WTC11 (cell line): Measurements from ENCODE around the gene SPAG5. TPM values are rescaled to one million over a fixed set of nuclear protein-coding genes. Genes with fewer than 3 reads are reported as not detected.
"Not testable (repeated sequence)": the region's sequence is repeated elsewhere in the genome, so short reads cannot be mapped to it uniquely, and the experiment has no call there.

Experiments used
- ATAC-seq: fragments of 200-7000 bp; cut with Tn5 transposase; 2 replicates; pipeline ENCODE4 v1.10.0; 2021; ENCODE audit warnings: mild to moderate bottlenecking, moderate library complexity
- CTCF ChIA-PET: fragments of 300-600 bp; sonication (Branson Sonifier 250); formaldehyde crosslinking; loops from one replicate; lab custom pipeline; 2021; ENCODE audit warnings: antibody characterized with exemption; lab: Charles Lee
- POLR2A ChIA-PET: fragments of 350-600 bp; sonication (Branson Sonifier 250); formaldehyde crosslinking; loops from one replicate; lab custom pipeline; 2021; ENCODE audit warnings: antibody characterized with exemption; lab: Charles Lee
- DNase-seq: peaks from one replicate; pipeline ENCODE4 v3.0.0; 2021; ENCODE audit warnings: low spot score
- H3K27ac Mint-ChIP-seq: 2 replicates; pipeline ENCODE4 v1.8.0; 2021; ENCODE audit warnings: mixed read lengths
- H3K27me3 Mint-ChIP-seq: 2 replicates; pipeline ENCODE4 v1.8.0; 2021; ENCODE audit warnings: low read depth, mild to moderate bottlenecking, moderate library complexity, mixed read lengths
- H3K36me3 Mint-ChIP-seq: 2 replicates; pipeline ENCODE4 v1.8.0; 2021; ENCODE audit warnings: mixed read lengths
- H3K4me1 Mint-ChIP-seq: 2 replicates; pipeline ENCODE4 v1.8.0; 2022; ENCODE audit warnings: mixed read lengths
- H3K4me3 Mint-ChIP-seq: 2 replicates; pipeline ENCODE4 v1.8.0; 2021; ENCODE audit warnings: mild to moderate bottlenecking, moderate library complexity, mixed read lengths
- H3K9me3 Mint-ChIP-seq: 2 replicates; pipeline ENCODE4 v1.8.0; 2021; ENCODE audit warnings: mixed read lengths
- ETV6 ChIP-seq: sonication (generic); formaldehyde crosslinking; IDR thresholded peaks from 2 replicates; pipeline ENCODE4 v1.8.1; 2022; ENCODE audit warnings: mild to moderate bottlenecking, missing genetic modification reagents
- HMGA2 ChIP-seq: fragments of 250-450 bp; sonication (Bioruptor Pico); IDR thresholded peaks from 2 replicates; pipeline ENCODE4 v1.4.0; 2021; ENCODE audit warnings: mild to moderate bottlenecking, moderate library complexity
- KAT7 ChIP-seq: sonication (generic); formaldehyde crosslinking; IDR thresholded peaks from 2 replicates; pipeline ENCODE4 v1.8.1; 2023; ENCODE audit warnings: missing genetic modification reagents, mild to moderate bottlenecking, borderline replicate concordance
- RORB ChIP-seq: fragments of 250-450 bp; sonication (Bioruptor Pico); IDR thresholded peaks from 2 replicates; pipeline ENCODE4 v1.9.0; 2021; ENCODE audit warnings: mild to moderate bottlenecking
- ZNF121 ChIP-seq: sonication (generic); formaldehyde crosslinking; IDR thresholded peaks from 2 replicates; pipeline ENCODE4 v1.8.0; 2023; ENCODE audit warnings: missing genetic modification reagents
- ZNF232 ChIP-seq: sonication (generic); formaldehyde crosslinking; IDR thresholded peaks from 2 replicates; pipeline ENCODE4 v1.8.0; 2022; ENCODE audit warnings: mild to moderate bottlenecking, missing genetic modification reagents
- ZNF416 ChIP-seq: fragments of 250-450 bp; sonication (Bioruptor Pico); IDR thresholded peaks from 2 replicates; pipeline ENCODE4 v1.9.0; 2021; ENCODE audit warnings: mild to moderate bottlenecking, inconsistent platforms
- ZNF423 ChIP-seq: fragments of 250-450 bp; sonication (Bioruptor Pico); IDR thresholded peaks from 2 replicates; pipeline ENCODE4 v2.1.2; 2022; ENCODE audit warnings: mild to moderate bottlenecking, moderate library complexity
- ZNF671 ChIP-seq: fragments of 250-450 bp; sonication (Bioruptor Pico); IDR thresholded peaks from 2 replicates; pipeline ENCODE4 v1.8.0; 2021; ENCODE audit warnings: mild to moderate bottlenecking
- total RNA-seq: library from RNA; stranded (reverse); gene quantifications from 3 replicates; pipeline ENCODE4 v1.2.3, GENCODE V29; 2021
- TF ChIP-seq, protein P1 (sequence below): sonication (generic); formaldehyde crosslinking; IDR thresholded peaks from 2 replicates; pipeline ENCODE4 v1.8.0; 2023; ENCODE audit warnings: missing genetic modification reagents, mild to moderate bottlenecking, borderline replicate concordance
- TF ChIP-seq, protein P2 (sequence below): sonication (generic); formaldehyde crosslinking; IDR thresholded peaks from 2 replicates; pipeline ENCODE4 v1.8.1; 2023; ENCODE audit warnings: mild to moderate bottlenecking, moderate library complexity, missing genetic modification reagents
- TF ChIP-seq, protein P3 (sequence below): sonication (generic); formaldehyde crosslinking; IDR thresholded peaks from 2 replicates; pipeline ENCODE4 v1.8.1; 2022; ENCODE audit warnings: mild to moderate bottlenecking, missing genetic modification reagents, moderate library complexity, borderline replicate concordance
- TF ChIP-seq, protein P4 (sequence below): sonication (generic); formaldehyde crosslinking; IDR thresholded peaks from 2 replicates; pipeline ENCODE4 v1.8.1; 2022; ENCODE audit warnings: mild to moderate bottlenecking, moderate library complexity, missing genetic modification reagents
- TF ChIP-seq, protein P5 (sequence below): sonication (generic); formaldehyde crosslinking; IDR thresholded peaks from 2 replicates; pipeline ENCODE4 v1.8.0; 2022; ENCODE audit warnings: mild to moderate bottlenecking, missing genetic modification reagents
- TF ChIP-seq, protein P6 (sequence below): fragments of 250-450 bp; sonication (Bioruptor Pico); IDR thresholded peaks from 2 replicates; pipeline ENCODE4 v1.9.0; 2021; ENCODE audit warnings: mild to moderate bottlenecking

Gene SPAG5
- total RNA-seq, 1 experiment from 2014 or later: 146 TPM

DNA sequence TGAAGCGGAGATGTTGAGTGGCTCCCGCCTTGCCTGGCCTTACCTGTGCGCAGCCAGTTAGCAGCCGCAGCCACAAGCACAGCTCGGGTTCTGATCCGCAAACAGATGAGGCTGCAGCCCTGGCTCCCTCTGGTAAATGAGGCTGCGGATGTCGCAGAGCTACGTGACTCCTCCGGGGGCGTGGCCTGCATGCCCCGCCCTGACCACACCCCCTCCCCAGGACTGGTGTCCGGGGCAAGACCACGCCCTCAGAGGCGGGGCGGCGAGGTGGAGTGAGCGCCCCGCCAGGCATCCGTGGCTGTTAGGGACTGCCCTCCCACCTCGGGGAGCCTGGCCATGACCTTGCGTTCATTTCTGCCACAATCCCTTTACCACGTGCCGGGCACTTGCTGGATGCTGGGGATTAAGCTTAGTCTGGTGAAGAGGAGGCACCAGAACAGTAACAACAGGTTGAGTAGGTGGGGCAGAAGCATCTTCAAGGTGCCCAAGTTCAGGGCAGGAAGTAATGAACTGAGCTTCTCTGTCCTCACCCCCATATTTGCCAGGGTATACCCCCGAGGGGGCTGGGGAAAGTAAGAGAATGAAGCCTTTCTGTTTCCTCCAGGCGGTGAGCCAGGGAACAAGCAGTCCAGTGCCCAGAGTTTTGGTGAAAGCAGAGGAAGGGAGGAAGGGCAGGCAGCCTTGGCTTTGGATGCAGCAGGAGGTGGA lies 21.9 kb downstream of the SPAG5 start, which contains the start of gene ALDOC (continued):
- TF ChIP-seq, protein P1, sequence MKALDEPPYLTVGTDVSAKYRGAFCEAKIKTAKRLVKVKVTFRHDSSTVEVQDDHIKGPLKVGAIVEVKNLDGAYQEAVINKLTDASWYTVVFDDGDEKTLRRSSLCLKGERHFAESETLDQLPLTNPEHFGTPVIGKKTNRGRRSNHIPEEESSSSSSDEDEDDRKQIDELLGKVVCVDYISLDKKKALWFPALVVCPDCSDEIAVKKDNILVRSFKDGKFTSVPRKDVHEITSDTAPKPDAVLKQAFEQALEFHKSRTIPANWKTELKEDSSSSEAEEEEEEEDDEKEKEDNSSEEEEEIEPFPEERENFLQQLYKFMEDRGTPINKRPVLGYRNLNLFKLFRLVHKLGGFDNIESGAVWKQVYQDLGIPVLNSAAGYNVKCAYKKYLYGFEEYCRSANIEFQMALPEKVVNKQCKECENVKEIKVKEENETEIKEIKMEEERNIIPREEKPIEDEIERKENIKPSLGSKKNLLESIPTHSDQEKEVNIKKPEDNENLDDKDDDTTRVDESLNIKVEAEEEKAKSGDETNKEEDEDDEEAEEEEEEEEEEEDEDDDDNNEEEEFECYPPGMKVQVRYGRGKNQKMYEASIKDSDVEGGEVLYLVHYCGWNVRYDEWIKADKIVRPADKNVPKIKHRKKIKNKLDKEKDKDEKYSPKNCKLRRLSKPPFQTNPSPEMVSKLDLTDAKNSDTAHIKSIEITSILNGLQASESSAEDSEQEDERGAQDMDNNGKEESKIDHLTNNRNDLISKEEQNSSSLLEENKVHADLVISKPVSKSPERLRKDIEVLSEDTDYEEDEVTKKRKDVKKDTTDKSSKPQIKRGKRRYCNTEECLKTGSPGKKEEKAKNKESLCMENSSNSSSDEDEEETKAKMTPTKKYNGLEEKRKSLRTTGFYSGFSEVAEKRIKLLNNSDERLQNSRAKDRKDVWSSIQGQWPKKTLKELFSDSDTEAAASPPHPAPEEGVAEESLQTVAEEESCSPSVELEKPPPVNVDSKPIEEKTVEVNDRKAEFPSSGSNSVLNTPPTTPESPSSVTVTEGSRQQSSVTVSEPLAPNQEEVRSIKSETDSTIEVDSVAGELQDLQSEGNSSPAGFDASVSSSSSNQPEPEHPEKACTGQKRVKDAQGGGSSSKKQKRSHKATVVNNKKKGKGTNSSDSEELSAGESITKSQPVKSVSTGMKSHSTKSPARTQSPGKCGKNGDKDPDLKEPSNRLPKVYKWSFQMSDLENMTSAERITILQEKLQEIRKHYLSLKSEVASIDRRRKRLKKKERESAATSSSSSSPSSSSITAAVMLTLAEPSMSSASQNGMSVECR: no peak
- TF ChIP-seq, protein P2, sequence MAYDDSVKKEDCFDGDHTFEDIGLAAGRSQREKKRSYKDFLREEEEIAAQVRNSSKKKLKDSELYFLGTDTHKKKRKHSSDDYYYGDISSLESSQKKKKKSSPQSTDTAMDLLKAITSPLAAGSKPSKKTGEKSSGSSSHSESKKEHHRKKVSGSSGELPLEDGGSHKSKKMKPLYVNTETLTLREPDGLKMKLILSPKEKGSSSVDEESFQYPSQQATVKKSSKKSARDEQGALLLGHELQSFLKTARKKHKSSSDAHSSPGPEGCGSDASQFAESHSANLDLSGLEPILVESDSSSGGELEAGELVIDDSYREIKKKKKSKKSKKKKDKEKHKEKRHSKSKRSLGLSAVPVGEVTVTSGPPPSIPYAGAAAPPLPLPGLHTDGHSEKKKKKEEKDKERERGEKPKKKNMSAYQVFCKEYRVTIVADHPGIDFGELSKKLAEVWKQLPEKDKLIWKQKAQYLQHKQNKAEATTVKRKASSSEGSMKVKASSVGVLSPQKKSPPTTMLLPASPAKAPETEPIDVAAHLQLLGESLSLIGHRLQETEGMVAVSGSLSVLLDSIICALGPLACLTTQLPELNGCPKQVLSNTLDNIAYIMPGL: no peak
- TF ChIP-seq RORB (CRISPR knock-in tag) (no peak), ZNF416 (CRISPR knock-in tag) (no peak), HMGA2 (no peak), ZNF423 (CRISPR knock-in tag) (no peak), ZNF232 (0 out of 2 replicates have a peak, but pooled peaks have one; percentile 56), ETV6 (peak; percentile 87), KAT7 (CRISPR knock-in tag) (no peak), ZNF121 (CRISPR knock-in tag) (no peak), ZNF671 (CRISPR knock-in tag) (no peak)
- TF ChIP-seq, protein P3, sequence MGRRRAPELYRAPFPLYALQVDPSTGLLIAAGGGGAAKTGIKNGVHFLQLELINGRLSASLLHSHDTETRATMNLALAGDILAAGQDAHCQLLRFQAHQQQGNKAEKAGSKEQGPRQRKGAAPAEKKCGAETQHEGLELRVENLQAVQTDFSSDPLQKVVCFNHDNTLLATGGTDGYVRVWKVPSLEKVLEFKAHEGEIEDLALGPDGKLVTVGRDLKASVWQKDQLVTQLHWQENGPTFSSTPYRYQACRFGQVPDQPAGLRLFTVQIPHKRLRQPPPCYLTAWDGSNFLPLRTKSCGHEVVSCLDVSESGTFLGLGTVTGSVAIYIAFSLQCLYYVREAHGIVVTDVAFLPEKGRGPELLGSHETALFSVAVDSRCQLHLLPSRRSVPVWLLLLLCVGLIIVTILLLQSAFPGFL (CRISPR knock-in tag): no peak
- TF ChIP-seq, protein P4, sequence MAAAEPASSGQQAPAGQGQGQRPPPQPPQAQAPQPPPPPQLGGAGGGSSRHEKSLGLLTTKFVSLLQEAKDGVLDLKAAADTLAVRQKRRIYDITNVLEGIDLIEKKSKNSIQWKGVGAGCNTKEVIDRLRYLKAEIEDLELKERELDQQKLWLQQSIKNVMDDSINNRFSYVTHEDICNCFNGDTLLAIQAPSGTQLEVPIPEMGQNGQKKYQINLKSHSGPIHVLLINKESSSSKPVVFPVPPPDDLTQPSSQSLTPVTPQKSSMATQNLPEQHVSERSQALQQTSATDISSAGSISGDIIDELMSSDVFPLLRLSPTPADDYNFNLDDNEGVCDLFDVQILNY (CRISPR knock-in tag): no peak; the same call in 1 of the 2 replicates
- TF ChIP-seq, protein P5, sequence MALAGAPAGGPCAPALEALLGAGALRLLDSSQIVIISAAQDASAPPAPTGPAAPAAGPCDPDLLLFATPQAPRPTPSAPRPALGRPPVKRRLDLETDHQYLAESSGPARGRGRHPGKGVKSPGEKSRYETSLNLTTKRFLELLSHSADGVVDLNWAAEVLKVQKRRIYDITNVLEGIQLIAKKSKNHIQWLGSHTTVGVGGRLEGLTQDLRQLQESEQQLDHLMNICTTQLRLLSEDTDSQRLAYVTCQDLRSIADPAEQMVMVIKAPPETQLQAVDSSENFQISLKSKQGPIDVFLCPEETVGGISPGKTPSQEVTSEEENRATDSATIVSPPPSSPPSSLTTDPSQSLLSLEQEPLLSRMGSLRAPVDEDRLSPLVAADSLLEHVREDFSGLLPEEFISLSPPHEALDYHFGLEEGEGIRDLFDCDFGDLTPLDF (CRISPR knock-in tag): no peak
- TF ChIP-seq, protein P6, sequence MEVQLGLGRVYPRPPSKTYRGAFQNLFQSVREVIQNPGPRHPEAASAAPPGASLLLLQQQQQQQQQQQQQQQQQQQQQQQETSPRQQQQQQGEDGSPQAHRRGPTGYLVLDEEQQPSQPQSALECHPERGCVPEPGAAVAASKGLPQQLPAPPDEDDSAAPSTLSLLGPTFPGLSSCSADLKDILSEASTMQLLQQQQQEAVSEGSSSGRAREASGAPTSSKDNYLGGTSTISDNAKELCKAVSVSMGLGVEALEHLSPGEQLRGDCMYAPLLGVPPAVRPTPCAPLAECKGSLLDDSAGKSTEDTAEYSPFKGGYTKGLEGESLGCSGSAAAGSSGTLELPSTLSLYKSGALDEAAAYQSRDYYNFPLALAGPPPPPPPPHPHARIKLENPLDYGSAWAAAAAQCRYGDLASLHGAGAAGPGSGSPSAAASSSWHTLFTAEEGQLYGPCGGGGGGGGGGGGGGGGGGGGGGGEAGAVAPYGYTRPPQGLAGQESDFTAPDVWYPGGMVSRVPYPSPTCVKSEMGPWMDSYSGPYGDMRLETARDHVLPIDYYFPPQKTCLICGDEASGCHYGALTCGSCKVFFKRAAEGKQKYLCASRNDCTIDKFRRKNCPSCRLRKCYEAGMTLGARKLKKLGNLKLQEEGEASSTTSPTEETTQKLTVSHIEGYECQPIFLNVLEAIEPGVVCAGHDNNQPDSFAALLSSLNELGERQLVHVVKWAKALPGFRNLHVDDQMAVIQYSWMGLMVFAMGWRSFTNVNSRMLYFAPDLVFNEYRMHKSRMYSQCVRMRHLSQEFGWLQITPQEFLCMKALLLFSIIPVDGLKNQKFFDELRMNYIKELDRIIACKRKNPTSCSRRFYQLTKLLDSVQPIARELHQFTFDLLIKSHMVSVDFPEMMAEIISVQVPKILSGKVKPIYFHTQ: no peak
- TF ChIP-seq, all 79 proteins: peak for 15

DNA sequence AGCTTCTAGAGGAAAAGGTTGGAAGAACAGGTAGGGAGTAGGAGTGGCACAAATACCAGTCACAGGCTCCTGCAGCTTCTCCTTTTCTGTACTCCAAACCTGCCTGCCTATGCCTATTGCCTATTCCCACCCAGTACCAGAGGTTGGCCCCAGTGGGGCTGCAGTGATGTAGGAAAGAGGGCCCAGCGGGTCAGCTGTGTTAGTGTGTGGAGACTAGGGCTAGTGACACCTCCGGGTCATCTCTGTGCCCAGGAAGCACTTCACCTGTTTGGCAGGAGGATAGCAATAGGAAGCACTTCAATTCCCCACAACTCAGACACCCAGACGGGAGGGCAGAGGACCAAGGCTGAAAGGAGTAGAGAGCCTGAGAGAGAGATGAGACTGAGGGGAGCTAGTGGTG lies 22.8 kb downstream of the SPAG5 start:
- not testable (repeated sequence) for H3K27ac Mint-ChIP-seq, ATAC-seq, DNase-seq, H3K27me3 Mint-ChIP-seq, H3K9me3 Mint-ChIP-seq
- Mint-ChIP-seq H3K4me1 (peaks cover 17% of the 10 kb centered on the region), H3K36me3 (peaks cover 43% of the 10 kb centered on the region), H3K4me3 (peak overlapping the region; percentile 75)
- ChIA-PET CTCF (interaction anchor here (0.8 to 3.6 kb wide), 5 partner anchors 10 to 77 kb away, joined by 3 to 26 read pairs (median 7); partner anchors contain the start of gene BLTP2), POLR2A (interaction anchor here (1.1 to 1.3 kb wide), 4 partner anchors 23 to 326 kb away, joined by 3 to 8 read pairs (median 4); partner anchors contain the start of genes DHRS13, SDF2, SUPT6H and UNC119)
